ENCODE results near the gene FOSL1. TPM values are rescaled to one million over a fixed set of nuclear protein-coding genes. Genes with fewer than 3 reads are reported as not detected.

Gene FOSL1
- total and polyA plus RNA-seq, 2 donors (not counting 1 experiment from before 2014, with no cell fraction given): 2.3 TPM; not detected in 1

DNA sequence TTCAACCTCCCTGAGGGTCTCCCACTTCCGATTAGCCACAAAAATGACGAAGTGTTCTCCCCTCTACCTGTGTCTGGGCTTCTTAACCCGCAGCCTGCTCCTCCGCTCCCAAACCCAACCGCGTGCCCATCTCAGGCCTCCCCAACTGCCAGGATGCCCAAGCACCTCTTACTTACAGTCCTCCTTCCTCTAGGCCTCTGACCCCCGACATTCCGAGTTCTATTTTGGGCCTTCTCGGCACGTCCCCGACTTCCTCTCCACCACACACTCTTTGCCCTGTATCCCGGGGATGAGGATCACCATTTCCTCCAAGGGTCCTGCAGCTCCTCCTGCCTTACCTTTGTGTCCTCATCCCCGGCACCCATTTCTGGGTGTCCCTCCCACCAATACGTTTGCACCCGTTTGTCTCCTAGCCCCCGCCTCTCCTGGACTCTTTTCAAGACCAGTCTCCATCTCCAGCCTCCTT lies 40.3 kb downstream of the FOSL1 start:
- ChIA-PET POLR2A (interaction anchor here (0.8 to 4.8 kb wide), 16 partner anchors 10 to 742 kb away, joined by 3 to 65 read pairs (median 9); partner anchors contain the start of genes BANF1, C11orf68, CCDC85B and EIF1AD), CTCF (interaction anchor here (0.5 to 8.6 kb wide), 34 partner anchors 9 to 528 kb away, joined by 3 to 244 read pairs (median 4); partner anchors contain the start of genes AP5B1, BANF1, C11orf68 and CCDC85B)
- Histone ChIP-seq H3K27ac (ENCODE audit: low read length in 2 of 2) (peak overlapping the region; percentile 77 to 89), H2AFZ (ENCODE audit: insufficient read depth, low read depth, low read length, poor library complexity, severe bottlenecking) (peak overlapping the region; percentile 85), H3K4me3 (ENCODE audit: control extremely low read depth in 1 of 5, extremely low read depth in 1 of 5, insufficient read depth in 1 of 5, low read depth in 2 of 5, low read length in 4 of 5) (peak overlapping the region; percentile 81 to 98 (median 95)), H3K4me2 (replicated peaks; ENCODE audit: low read depth, low read length, poor library complexity, severe bottlenecking) (peak overlapping the region; percentile 94), H4K20me1 (ENCODE audit: control insufficient read depth, insufficient read depth, low read length, poor library complexity, severe bottlenecking) (peaks cover 61% of the 10 kb centered on the region), H3K27me3 (replicated peaks in 1 of 4; ENCODE audit: control extremely low read depth in 1 of 4, control insufficient read depth in 3 of 4, insufficient read depth in 4 of 4, low read length in 3 of 4) (no peaks in the 10 kb centered on the region), H3K9ac (ENCODE audit: low read length) (peak overlapping the region; percentile 79), H3K9me3 (ENCODE audit: control extremely low read depth in 1 of 3, control insufficient read depth in 2 of 3, insufficient read depth in 1 of 3, low read length in 2 of 3) (no peaks in the 10 kb centered on the region), H3K4me1 (ENCODE audit: control insufficient read depth in 2 of 2, insufficient read depth in 2 of 2, low read length in 2 of 2) (peaks cover 27 to 52% of the 10 kb centered on the region in 2 donors), H3K79me2 (ENCODE audit: control insufficient read depth, insufficient read depth, low read length) (peaks cover 57% of the 10 kb centered on the region), H3K36me3 (replicated peaks in 1 of 2; ENCODE audit: control extremely low read depth in 1 of 2, control insufficient read depth in 1 of 2, extremely low read depth in 1 of 2, insufficient read depth in 2 of 2, low read length in 1 of 2) (peaks cover 0 to 53% of the 10 kb centered on the region in 2 experiments)
- no peak for TF ChIP-seq EZH2 (IDR thresholded peaks at IDR 0.05; ENCODE audit: borderline replicate concordance, insufficient read depth, low read depth, low read length, poor library complexity, severe bottlenecking)
- TF ChIP-seq, protein P1, sequence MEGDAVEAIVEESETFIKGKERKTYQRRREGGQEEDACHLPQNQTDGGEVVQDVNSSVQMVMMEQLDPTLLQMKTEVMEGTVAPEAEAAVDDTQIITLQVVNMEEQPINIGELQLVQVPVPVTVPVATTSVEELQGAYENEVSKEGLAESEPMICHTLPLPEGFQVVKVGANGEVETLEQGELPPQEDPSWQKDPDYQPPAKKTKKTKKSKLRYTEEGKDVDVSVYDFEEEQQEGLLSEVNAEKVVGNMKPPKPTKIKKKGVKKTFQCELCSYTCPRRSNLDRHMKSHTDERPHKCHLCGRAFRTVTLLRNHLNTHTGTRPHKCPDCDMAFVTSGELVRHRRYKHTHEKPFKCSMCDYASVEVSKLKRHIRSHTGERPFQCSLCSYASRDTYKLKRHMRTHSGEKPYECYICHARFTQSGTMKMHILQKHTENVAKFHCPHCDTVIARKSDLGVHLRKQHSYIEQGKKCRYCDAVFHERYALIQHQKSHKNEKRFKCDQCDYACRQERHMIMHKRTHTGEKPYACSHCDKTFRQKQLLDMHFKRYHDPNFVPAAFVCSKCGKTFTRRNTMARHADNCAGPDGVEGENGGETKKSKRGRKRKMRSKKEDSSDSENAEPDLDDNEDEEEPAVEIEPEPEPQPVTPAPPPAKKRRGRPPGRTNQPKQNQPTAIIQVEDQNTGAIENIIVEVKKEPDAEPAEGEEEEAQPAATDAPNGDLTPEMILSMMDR (IDR thresholded peaks at IDR 0.05): no peak
- Mint-ChIP-seq H3K27me3 (no peaks in the 10 kb centered on the region), H3K4me1 (peaks cover 42% of the 10 kb centered on the region), H3K9me3 (ENCODE audit: insufficient read depth) (no peaks in the 10 kb centered on the region), H3K4me3 (peak overlapping the region; percentile 92), H3K27ac (peak overlapping the region; percentile 98)
- intact Hi-C loops (cut with micrococcal nuclease): loop anchor here (1.0 to 5.0 kb wide), 11 partner anchors 13 to 407 kb away; partner anchors contain the start of genes AP5B1, BANF1, C11orf68 and DRAP1
- no peak for ATAC-seq (ENCODE audit: low read depth)
- under 1% methylated on average over 16 of the region's 16 CpGs for WGBS (ENCODE audit: insufficient coverage)
- DNase-seq: no peak
